H9 (cell line): ENCODE results near the gene WFS1. TPM values are rescaled to one million over a fixed set of nuclear protein-coding genes. Genes with fewer than 3 reads are reported as not detected.

ENCODE experiments used
- DNase-seq: peaks from one replicate; pipeline ENCODE4 v3.0.0-alpha.2; 2017
- H2AFZ ChIP-seq: one replicate; pipeline ENCODE4 v1.6.1; 2013; ENCODE audit warnings: mild to moderate bottlenecking, low read length, control low read depth, moderate library complexity
- H2AK5ac ChIP-seq: 2 replicates; pipeline ENCODE4 v1.6.1; 2013; ENCODE audit warnings: low read length, control low read depth, mixed read lengths; ENCODE audit not compliant: insufficient read length
- H2BK120ac ChIP-seq: one replicate; pipeline ENCODE4 v1.6.1; 2013; ENCODE audit warnings: low read depth, mild to moderate bottlenecking, low read length, control low read depth, inconsistent platforms; ENCODE audit not compliant: poor library complexity, severe bottlenecking
- H2BK12ac ChIP-seq: 2 replicates; pipeline ENCODE4 v1.6.1; 2013; ENCODE audit warnings: low read length, control low read depth, mixed read lengths, low read depth; ENCODE audit not compliant: insufficient read length
- H2BK15ac ChIP-seq: 2 replicates; pipeline ENCODE4 v1.6.1; 2013; ENCODE audit warnings: low read depth, low read length, control low read depth
- H2BK20ac ChIP-seq: one replicate; pipeline ENCODE4 v1.6.1; 2013; ENCODE audit warnings: low read depth, mild to moderate bottlenecking, low read length, control low read depth, inconsistent platforms; ENCODE audit not compliant: poor library complexity, severe bottlenecking
- H2BK5ac ChIP-seq: 2 replicates; pipeline ENCODE4 v1.6.1; 2013; ENCODE audit warnings: low read length, control low read depth, mixed read lengths; ENCODE audit not compliant: insufficient read length
- H3K14ac ChIP-seq: 2 replicates; pipeline ENCODE4 v1.6.1; 2013; ENCODE audit warnings: low read length, control low read depth; ENCODE audit not compliant: insufficient read depth
- H3K18ac ChIP-seq: 2 replicates; pipeline ENCODE4 v1.6.1; 2013; ENCODE audit warnings: low read depth, mild to moderate bottlenecking, mixed read lengths, low read length, control low read depth; ENCODE audit not compliant: insufficient read length
- H3K23ac ChIP-seq: 2 replicates; pipeline ENCODE4 v1.6.1; 2013; ENCODE audit warnings: low read length, control low read depth, mixed read lengths, low read depth; ENCODE audit not compliant: insufficient read length
- H3K23me2 ChIP-seq: 2 replicates; pipeline ENCODE4 v1.6.1; 2013; ENCODE audit warnings: low read depth, mild to moderate bottlenecking, mixed read lengths, low read length, control low read depth; ENCODE audit not compliant: insufficient read length, poor library complexity, severe bottlenecking
- H3K27ac ChIP-seq: 2 replicates; pipeline ENCODE4 v1.5.1; 2013; ENCODE audit warnings: low read length, control low read depth, mixed read lengths, low read depth; ENCODE audit not compliant: insufficient read length
- H3K27me3 ChIP-seq: 2 replicates; pipeline ENCODE4 v1.6.1; 2013; ENCODE audit warnings: low read length, control low read depth, inconsistent platforms; ENCODE audit not compliant: insufficient read depth
- H3K4ac ChIP-seq: 2 replicates; pipeline ENCODE4 v1.6.1; 2013; ENCODE audit warnings: low read depth, mild to moderate bottlenecking, control low read depth, inconsistent platforms, low read length, moderate library complexity
- H3K4me1 ChIP-seq: 2 replicates; pipeline ENCODE4 v1.6.1; 2013; ENCODE audit warnings: low read length, control low read depth, inconsistent platforms; ENCODE audit not compliant: insufficient read depth
- H3K4me2 ChIP-seq: 2 replicates; pipeline ENCODE4 v1.6.1; 2013; ENCODE audit warnings: low read length, control low read depth, mixed read lengths; ENCODE audit not compliant: insufficient read length, insufficient read depth
- H3K56ac ChIP-seq: 2 replicates; pipeline ENCODE4 v1.6.1; 2013; ENCODE audit warnings: low read depth, mild to moderate bottlenecking, mixed read lengths, low read length, control low read depth; ENCODE audit not compliant: insufficient read length
- H3K79me1 ChIP-seq: 2 replicates; pipeline ENCODE4 v1.6.1; 2013; ENCODE audit warnings: low read depth, mild to moderate bottlenecking, moderate library complexity, low read length, control low read depth, inconsistent platforms; ENCODE audit not compliant: insufficient read depth, poor library complexity, severe bottlenecking
- H3K79me2 ChIP-seq: 2 replicates; pipeline ENCODE4 v1.6.1; 2013; ENCODE audit warnings: low read length, control low read depth, inconsistent platforms; ENCODE audit not compliant: insufficient read depth
- H3K9ac ChIP-seq: 2 replicates; pipeline ENCODE4 v1.6.1; 2013; ENCODE audit warnings: low read length, control low read depth, mixed read lengths; ENCODE audit not compliant: insufficient read length; ENCODE audit errors: extremely low read depth
- H3K9me3 ChIP-seq: one replicate; pipeline ENCODE4 v1.6.1; 2013; ENCODE audit warnings: low read depth, low read length, inconsistent platforms; ENCODE audit not compliant: control insufficient read depth
- H3T11ph ChIP-seq: one replicate; pipeline ENCODE4 v1.6.1; 2013; ENCODE audit warnings: mild to moderate bottlenecking, low read length, control low read depth, inconsistent platforms
- H4K20me1 ChIP-seq: one replicate; pipeline ENCODE4 v1.6.1; 2013; ENCODE audit not compliant: control insufficient read depth, insufficient read length, insufficient read depth
- H4K5ac ChIP-seq: 2 replicates; pipeline ENCODE4 v1.6.1; 2013; ENCODE audit warnings: low read depth, mild to moderate bottlenecking, mixed read lengths, low read length, control low read depth; ENCODE audit not compliant: insufficient read length
- H4K8ac ChIP-seq: replicated peaks from 2 replicates; pipeline ENCODE4 v1.6.1; 2013; ENCODE audit warnings: low read length, control low read depth, mixed read lengths, low read depth; ENCODE audit not compliant: insufficient read length
- H4K91ac ChIP-seq: 2 replicates; pipeline ENCODE4 v1.6.1; 2013; ENCODE audit warnings: low read depth, mild to moderate bottlenecking, moderate library complexity, mixed read lengths, low read length, control low read depth; ENCODE audit not compliant: insufficient read length
- H3K27ac Mint-ChIP-seq, 3 experiments: 2 replicates in 2 of 3; 3 replicates in 1 of 3; pipeline ENCODE4 v1.8.0; 2020 to 2021; ENCODE audit warnings: mixed read lengths in 3 of 3, mild to moderate bottlenecking in 1 of 3, moderate library complexity in 1 of 3
- H3K27me3 Mint-ChIP-seq: 2 replicates; pipeline ENCODE4 v1.8.0; 2021; ENCODE audit warnings: low read depth, mild to moderate bottlenecking, moderate library complexity, mixed read lengths
- H3K36me3 Mint-ChIP-seq, 3 experiments: 2 replicates in 2 of 3; 3 replicates in 1 of 3; pipeline ENCODE4 v1.8.0; 2020 to 2021; ENCODE audit warnings: low read depth in 3 of 3, mixed read lengths in 3 of 3; ENCODE audit not compliant: insufficient read depth in 1 of 3
- H3K4me1 Mint-ChIP-seq, 2 experiments: 2 replicates each; pipeline ENCODE4 v1.8.0; 2020; ENCODE audit warnings: mixed read lengths in 2 of 2
- H3K4me3 Mint-ChIP-seq, 2 experiments: 2 replicates in 1 of 2; 3 replicates in 1 of 2; pipeline ENCODE4 v1.8.0; 2020 to 2021; ENCODE audit warnings: mild to moderate bottlenecking in 2 of 2, mixed read lengths in 2 of 2, moderate library complexity in 1 of 2
- H3K9me3 Mint-ChIP-seq, 2 experiments: 2 replicates in 1 of 2; 3 replicates in 1 of 2; pipeline ENCODE4 v1.8.0; 2020; ENCODE audit warnings: mild to moderate bottlenecking in 2 of 2, mixed read lengths in 2 of 2, moderate library complexity in 1 of 2
- WGBS: extraction: QIAGEN DNeasy Blood & Tissue Kit; methylation state at CpG from one replicate; pipeline ENCODE4 v1.1.7; 2013; ENCODE audit warnings: missing lambda C conversion rate, low lambda C conversion rate, mixed read lengths; ENCODE audit not compliant: insufficient read length; ENCODE audit errors: extremely low coverage; 5-methylcytosine and 5-hydroxymethylcytosine counted together
- total RNA-seq: library from RNA; stranded (reverse); gene quantifications from 2 replicates; pipeline ENCODE4 v1.2.1, GENCODE V29; 2021
- TF ChIP-seq, protein P1 (sequence below): fragments of 200-600 bp; sonication (generic); conservative IDR thresholded peaks from 3 replicates; pipeline ENCODE4 v1.8.0; 2021; ENCODE audit warnings: antibody characterized with exemption, mild to moderate bottlenecking

Gene WFS1
- total RNA-seq, 1 experiment from 2014 or later: 18.9 TPM

DNA sequence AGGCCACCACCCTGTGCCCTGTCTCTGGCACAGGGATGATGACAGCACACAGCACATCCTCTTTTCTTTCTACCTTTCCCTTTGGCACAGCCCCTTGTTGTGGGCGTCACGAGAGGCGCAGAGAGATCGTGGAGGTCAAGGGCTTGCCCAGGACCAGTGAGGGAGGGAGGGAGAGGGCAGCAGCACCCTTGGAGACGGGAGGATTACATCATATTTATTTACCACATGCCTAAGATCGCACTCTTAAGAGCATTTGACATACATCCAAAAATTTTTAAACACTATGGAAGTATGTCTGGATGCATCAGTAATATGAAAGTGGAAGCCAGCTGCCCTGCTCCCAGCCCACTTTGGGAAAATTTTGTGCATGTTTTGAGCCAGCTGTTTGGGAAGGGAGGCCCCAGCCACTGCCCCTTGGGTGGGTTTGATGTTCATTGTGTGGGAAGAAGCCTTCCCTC is 12.7 kb downstream of the WFS1 start:
- Histone ChIP-seq H3K14ac (no peak overlapping the region), H3K9ac (no peak overlapping the region), H2BK15ac (no peak overlapping the region), H2AFZ (no peak overlapping the region), H2BK120ac (no peak overlapping the region), H3T11ph (no peak overlapping the region), H3K27me3 (no peaks in the 10 kb centered on the region), H4K20me1 (no peaks in the 10 kb centered on the region), H3K23me2 (no peaks in the 10 kb centered on the region), H2BK12ac (no peak overlapping the region), H3K4ac (no peak overlapping the region), H2AK5ac (no peak overlapping the region), H3K27ac (no peak overlapping the region), H3K56ac (no peak overlapping the region), H3K4me1 (no peaks in the 10 kb centered on the region), H3K18ac (no peak overlapping the region), H3K23ac (no peak overlapping the region), H3K9me3 (no peaks in the 10 kb centered on the region), H3K79me2 (no peaks in the 10 kb centered on the region), H3K4me2 (no peak overlapping the region), H3K79me1 (no peaks in the 10 kb centered on the region), H4K5ac (no peak overlapping the region), H4K8ac (no peak overlapping the region), H2BK5ac (no peak overlapping the region), H4K91ac (no peak overlapping the region), H2BK20ac (no peak overlapping the region)
- Mint-ChIP-seq H3K27ac (no peak overlapping the region), H3K4me3 (no peak overlapping the region), H3K27me3 (no peaks in the 10 kb centered on the region), H3K9me3 (no peaks in the 10 kb centered on the region), H3K36me3 (peaks cover 4 to 20% (median 15%) of the 10 kb centered on the region in 3 experiments), H3K4me1 (0 out of 4 replicates have a peak, but pooled peaks cover 3 to 4% of the 10 kb centered on the region in 2 experiments)
- TF ChIP-seq, protein P1, sequence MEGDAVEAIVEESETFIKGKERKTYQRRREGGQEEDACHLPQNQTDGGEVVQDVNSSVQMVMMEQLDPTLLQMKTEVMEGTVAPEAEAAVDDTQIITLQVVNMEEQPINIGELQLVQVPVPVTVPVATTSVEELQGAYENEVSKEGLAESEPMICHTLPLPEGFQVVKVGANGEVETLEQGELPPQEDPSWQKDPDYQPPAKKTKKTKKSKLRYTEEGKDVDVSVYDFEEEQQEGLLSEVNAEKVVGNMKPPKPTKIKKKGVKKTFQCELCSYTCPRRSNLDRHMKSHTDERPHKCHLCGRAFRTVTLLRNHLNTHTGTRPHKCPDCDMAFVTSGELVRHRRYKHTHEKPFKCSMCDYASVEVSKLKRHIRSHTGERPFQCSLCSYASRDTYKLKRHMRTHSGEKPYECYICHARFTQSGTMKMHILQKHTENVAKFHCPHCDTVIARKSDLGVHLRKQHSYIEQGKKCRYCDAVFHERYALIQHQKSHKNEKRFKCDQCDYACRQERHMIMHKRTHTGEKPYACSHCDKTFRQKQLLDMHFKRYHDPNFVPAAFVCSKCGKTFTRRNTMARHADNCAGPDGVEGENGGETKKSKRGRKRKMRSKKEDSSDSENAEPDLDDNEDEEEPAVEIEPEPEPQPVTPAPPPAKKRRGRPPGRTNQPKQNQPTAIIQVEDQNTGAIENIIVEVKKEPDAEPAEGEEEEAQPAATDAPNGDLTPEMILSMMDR: no peak
- WGBS: no CpG with 5 or more reads among the region's 6 CpGs
- no peak for DNase-seq
